ENCODE data around the gene MAP3K6.

GRCh38 chr1:27366113-27366410 is 699 bp downstream of the MAP3K6 start:
- TF ChIP-seq POLR2AphosphoS5 (IDR thresholded peaks at IDR 0.05; ENCODE audit: low read depth, low read length), result no peak
- no peak for TF ChIP-seq POLR2A (IDR thresholded peaks at IDR 0.05; ENCODE audit: low read depth, low read length)
- TF ChIP-seq SPI1 (IDR thresholded peaks at IDR 0.05; ENCODE audit: low read depth, low read length), result no peak
- TF ChIP-seq TAF1 (IDR thresholded peaks at IDR 0.05; ENCODE audit: low read depth, low read length), result no peak
- no peak for TF ChIP-seq POU2F2 (IDR thresholded peaks at IDR 0.05; ENCODE audit: low read depth, low read length)

Measured in GM12891 (cell line).